Stimulated activated CD8-positive, alpha-beta memory T cell treated with anti-CD3 and anti-CD28 coated beads, Interleukin-7, amount 100 ng/mL, for 48 hours (primary cell): Measurements from ENCODE around the gene POP4.

ENCODE experiments used
- DNase-seq, 2 donors: peaks; one replicate each; pipeline ENCODE4 v3.0.0-alpha.2; 2020; ENCODE audit warnings: low read depth in 1 of 2; ENCODE audit errors: extremely low read depth in 1 of 2

POP4 gene

GRCh38 chr19:29576761-29577648 is 29.1 kb upstream of the POP4 start:
- peak in 1 of 2 donors; percentile 43 for DNase-seq

DNA sequence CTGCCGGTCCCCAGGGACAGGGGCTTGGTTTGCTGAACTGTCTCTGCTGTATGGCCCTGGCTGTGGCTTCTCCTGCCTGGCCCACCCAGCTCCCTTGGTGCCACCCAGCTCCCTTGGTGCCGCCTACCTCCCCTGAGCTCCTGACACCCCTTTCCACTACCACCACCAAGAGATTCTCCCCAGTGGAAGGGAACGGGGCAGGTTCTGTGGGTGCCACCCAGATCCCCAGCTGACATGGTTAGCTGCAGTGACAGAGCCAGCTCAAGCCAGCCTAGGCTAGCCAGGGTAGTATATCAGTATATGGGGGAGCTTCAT is 28.5 kb upstream of the POP4 start:
- DNase-seq, result no peak

DNA sequence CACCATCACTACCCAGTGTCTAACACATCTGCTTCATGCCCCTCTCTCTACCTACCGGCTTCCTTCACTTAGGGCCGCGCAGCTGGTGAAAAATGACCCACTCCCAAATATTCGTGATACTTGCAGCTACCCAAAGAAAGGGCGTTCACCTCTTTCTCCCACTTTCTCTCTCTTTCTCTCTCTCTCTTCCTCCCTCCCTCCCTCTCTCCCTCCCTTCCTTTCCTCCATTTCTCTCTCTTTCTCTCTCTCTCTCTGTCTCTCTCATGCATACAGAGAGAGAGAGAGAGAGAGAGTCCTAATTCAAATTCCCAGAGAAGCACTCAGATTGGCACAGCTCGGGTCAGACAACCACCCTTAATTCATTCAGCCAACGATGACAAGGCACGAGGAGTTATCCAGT is 27.7 kb upstream of the POP4 start:
- DNase-seq, result no peak

DNA sequence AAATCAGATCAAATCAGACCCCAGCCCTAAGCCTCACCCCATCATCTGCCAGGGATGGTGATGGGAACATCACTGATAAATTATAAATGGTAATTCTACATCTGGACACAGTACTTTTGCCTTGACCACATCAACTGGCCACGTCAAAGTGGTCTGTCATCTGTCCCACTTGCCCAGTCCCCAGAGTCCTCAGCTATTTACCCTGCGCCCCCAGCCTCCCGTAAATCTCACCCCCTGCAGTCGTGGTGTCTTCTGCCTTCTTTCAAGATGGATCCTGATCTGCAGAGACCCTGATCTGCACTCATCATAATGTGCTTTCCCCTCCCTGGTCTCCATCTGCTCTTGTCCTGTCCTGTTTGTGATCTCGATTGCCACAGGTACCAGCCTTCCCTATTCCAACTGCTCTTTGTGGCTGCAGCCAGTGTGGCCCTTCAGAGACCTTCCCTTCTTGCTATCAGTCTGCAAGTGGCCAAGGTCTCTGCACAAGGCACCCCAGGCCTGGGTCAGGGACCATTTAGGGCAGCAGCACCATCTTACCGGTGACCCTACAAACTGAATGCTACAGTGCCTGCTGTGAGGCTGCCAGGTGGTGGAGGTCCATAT is 26.7 kb upstream of the POP4 start:
- DNase-seq, result no peak

- no peak for DNase-seq
These were observed 24.7 kb upstream of the POP4 start for GRCh38 chr19:29581398-29581797.

DNA sequence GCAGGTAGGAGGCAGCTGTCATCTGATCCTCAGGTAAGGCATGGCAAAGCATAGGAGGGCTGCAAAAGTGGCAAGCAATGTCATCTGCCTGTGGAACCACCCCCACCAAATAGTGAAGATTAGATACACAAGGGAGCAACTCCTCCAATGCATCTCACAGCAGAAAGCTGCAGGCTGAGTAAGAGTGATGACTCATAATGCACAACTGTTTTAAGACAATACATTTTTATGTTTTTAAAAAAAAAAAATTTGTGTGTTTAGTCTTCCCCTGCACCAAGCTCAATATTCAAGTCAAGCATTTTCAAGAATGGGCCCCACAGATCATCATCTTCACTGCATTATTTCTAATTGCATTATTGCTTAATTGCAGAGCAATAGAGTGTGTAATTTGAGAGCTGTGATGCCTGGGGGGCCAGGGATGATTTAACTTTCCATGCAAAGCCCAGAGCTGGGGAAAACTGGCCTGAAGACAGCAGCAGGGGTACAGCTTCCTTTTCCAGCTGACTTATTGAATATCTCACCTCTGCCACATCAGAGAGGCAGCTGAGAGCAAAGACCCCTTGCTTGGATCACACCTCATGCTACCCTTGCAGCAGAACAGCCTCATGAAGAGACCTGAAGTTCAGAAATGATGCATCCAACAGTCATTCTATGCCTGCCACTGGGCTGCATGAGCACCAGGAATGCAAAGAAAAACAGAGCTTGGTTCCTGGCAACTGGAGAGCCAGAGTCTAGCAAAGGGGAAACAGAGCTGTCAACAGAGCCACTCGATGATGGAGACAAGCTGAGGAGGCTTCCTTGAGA is 22.7 kb upstream of the POP4 start:
- DNase-seq, result no peak

GRCh38 chr19:29586401-29586800 is 19.7 kb upstream of the POP4 start:
- DNase-seq, result no peak

DNA sequence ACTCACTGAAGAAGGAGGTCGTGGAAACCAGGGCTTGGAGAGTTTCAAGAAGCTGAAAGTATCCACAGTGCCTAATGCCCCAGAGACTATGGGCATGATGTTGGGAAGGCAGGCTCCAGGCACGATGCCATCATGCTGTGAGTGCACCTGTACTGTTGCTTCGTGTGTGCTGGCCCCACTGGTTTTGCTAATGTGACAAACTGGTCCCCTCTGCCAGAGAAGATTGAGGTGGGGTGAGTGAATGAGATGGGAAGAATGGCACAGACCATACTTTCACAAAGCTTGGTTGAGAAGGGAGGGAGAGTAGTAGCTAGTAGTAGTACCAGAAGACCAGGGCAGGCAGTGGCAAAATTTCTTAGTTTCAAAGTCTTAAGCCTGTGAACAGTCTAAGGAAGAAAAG is 19.0 kb upstream of the POP4 start:
- no peak for DNase-seq

- DNase-seq, result peak; percentile 36 to 77
These were observed 18.5 kb upstream of the POP4 start for GRCh38 chr19:29587518-29587986.

GRCh38 chr19:29588095-29588494 is 18.0 kb upstream of the POP4 start:
- no peak for DNase-seq

GRCh38 chr19:29590278-29590677 is 15.8 kb upstream of the POP4 start:
- no peak for DNase-seq

- no peak for DNase-seq
These were observed 14.4 kb upstream of the POP4 start for GRCh38 chr19:29591670-29592069.

GRCh38 chr19:29593869-29594268 is 12.2 kb upstream of the POP4 start:
- DNase-seq, result no peak

DNA sequence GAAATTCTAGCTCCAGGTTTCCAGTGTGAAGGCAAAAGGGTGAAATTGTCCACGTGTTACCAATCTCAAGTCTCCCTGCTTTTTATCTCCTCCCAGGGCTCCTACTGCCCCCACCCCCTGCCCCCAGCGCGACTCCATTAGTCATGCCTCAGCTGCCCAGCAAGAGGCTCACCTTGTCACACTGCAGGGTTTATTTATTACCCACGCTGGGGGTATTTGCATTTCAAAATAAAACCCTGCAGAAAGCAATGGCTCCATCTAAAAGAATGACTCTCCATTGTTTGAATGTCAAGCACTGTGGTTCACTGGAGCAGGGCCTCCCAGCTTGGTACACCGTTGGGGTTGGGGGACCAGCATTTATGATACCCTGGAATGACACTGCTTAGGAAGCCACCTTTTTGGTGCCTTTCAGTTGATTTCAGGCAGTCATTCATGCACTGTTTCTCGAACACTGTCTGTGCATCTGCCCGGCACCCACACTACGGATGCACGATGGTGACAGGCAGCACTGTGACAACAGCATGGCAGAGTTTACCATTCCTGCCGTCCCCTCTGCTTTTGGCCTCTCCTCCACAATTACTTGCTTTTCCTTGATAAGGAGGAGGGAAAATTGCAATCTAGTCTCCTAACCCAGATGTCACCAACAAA is 9.9 kb upstream of the POP4 start:
- DNase-seq, result no peak

DNA sequence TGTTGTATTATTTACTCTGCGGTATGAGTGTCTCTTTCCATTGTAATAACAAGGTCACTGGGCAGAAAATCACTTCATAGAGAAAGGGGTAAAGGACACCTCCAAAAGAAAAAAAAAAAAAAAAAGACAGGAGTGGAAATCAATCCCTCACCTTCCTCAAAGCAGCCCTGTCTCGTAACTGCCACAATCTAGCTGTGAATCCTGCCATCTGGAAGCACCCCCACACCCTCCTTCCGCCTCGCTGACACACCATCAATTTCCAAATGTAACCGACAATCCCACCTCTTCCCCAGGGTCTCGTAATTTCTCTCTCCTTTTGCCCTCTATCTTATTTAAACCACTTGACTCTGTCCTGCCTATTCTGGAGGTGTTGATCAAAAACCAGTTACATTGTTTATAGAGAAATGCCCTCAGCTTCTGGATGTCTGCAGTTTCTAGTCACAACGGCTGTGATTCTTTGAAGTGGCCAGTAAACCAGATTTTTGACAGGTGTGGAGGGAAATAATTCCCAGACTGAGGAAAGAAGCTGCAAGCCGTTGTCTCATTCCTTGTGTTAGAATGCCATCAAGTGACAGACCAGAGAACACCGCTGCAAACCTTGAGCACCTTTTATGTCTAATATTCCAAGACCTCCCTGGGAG is 9.1 kb upstream of the POP4 start:
- DNase-seq, result no peak

GRCh38 chr19:29598036-29598435 is 8.0 kb upstream of the POP4 start:
- no peak for DNase-seq

- DNase-seq, result no peak
These were observed 7.6 kb upstream of the POP4 start for GRCh38 chr19:29598496-29598895.

DNA sequence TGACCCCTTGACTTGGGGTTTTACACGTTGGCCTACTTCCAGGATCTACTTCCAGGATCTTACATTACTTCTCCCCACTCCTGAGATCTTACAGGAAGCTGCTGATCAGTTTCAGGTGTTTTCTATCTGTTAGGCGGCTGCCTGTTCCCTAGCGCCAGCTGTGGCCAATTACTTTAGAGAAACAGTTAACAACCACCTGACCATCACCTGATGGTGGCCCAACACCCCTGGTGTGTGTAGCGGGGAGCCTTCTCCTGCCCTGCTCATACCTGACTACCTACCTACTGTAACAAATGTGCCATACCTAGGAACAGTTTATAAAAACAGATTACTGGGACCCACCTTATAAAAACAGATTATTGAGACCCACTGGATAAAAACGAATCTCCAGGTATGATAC is 2.8 kb upstream of the POP4 start:
- DNase-seq, result no peak

- DNase-seq, result no peak
These were observed 301 bp downstream of the POP4 start for GRCh38 chr19:29606420-29606747.

DNA sequence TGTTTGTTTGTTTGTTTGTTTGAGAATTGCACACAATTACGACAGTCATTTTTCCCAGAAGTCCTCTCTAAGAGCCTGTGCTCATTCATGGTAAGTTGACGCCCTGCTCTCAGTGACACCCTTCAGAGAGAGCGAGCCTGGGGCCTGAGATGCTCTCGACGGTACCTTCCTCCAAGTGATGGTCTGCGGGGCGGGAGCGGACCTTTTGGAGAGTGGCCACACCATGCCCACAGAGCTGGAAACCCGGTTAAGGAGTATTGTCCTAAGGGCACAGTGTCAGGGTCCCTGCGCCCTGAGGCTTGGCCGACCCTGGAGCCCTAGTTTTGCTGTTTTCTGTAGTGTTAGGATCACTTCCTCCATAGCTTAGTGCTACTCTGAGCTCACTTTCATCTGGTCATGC is 3.6 kb downstream of the POP4 start:
- DNase-seq, result no peak

DNA sequence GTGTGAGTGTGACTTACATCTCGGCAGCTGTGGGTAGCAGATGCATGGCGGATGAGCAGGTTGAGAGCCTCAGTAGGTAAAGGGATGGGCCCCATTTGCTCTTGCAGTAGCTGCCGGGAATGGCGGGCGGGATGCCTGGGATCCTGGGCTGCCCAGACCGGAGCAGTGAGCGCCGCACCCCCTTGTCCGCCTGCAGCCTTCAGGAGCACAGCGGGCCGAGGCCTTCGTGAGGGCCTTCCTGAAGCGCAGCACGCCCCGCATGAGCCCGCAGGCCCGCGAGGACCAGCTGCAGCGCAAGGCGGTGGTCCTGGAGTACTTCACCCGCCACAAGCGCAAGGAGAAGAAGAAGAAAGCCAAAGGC is 4.1 kb downstream of the POP4 start:
- no peak for DNase-seq
